Keratinocyte (primary cell): ENCODE data around the gene TMEM74B. TPM values are rescaled to one million over a fixed set of nuclear protein-coding genes. Genes with fewer than 3 reads are reported as not detected.

ENCODE experiments used
- DNase-seq: peaks from one replicate; pipeline ENCODE4 v3.0.0-alpha.2; 2011; ENCODE audit warnings: low read depth, missing footprints, low spot score
- FAIRE-seq: peaks from 2 replicates; lab custom pipeline; 2011; peaks lifted over from hg19 to GRCh38; lab: Jason Lieb, UNC
- H2AFZ ChIP-seq: 2 replicates; pipeline ENCODE4 v1.6.0; 2012; ENCODE audit warnings: low read length, control low read depth, inconsistent platforms; ENCODE audit not compliant: control insufficient read depth
- H3K27ac ChIP-seq: 2 replicates; pipeline ENCODE4 v1.5.1; 2011; ENCODE audit warnings: low read length; ENCODE audit not compliant: control insufficient read depth, insufficient read depth
- H3K27me3 ChIP-seq: 3 replicates; pipeline ENCODE4 v1.6.0; 2011; ENCODE audit warnings: low read length; ENCODE audit not compliant: control insufficient read depth, insufficient read depth; ENCODE audit errors: extremely low read depth
- H3K36me3 ChIP-seq, 2 experiments: 2 replicates in 1 of 2; 3 replicates in 1 of 2; pipeline ENCODE4 v1.5.1; 2011; ENCODE audit warnings: low read length in 2 of 2, mild to moderate bottlenecking in 1 of 2; ENCODE audit not compliant: control insufficient read depth in 2 of 2, insufficient read depth in 2 of 2; ENCODE audit errors: extremely low read depth in 1 of 2
- H3K4me1 ChIP-seq: 3 replicates; pipeline ENCODE4 v1.5.1; 2011; ENCODE audit warnings: low read length; ENCODE audit not compliant: control insufficient read depth, insufficient read depth; ENCODE audit errors: extremely low read depth
- H3K4me2 ChIP-seq: 3 replicates; pipeline ENCODE4 v1.6.0; 2011; ENCODE audit warnings: low read depth, low read length; ENCODE audit not compliant: control insufficient read depth, insufficient read depth; ENCODE audit errors: extremely low read depth
- H3K4me3 ChIP-seq, 3 experiments: fragments of 200-600 bp in 1 of 3; sonication (generic) in 1 of 3; 2 replicates in 2 of 3; 3 replicates in 1 of 3; pipeline ENCODE4 v1.5.1; 2011 to 2016; ENCODE audit warnings: low read length in 3 of 3, mild to moderate bottlenecking in 3 of 3, control low read depth in 2 of 3, inconsistent platforms in 1 of 3, low read depth in 1 of 3, mixed read lengths in 1 of 3, mixed run types in 1 of 3, moderate library complexity in 1 of 3; ENCODE audit not compliant: control insufficient read depth in 2 of 3, insufficient read depth in 2 of 3; ENCODE audit errors: extremely low read depth in 1 of 3
- H3K79me2 ChIP-seq: 2 replicates; pipeline ENCODE4 v1.6.0; 2012; ENCODE audit warnings: low read length; ENCODE audit not compliant: control insufficient read depth, insufficient read depth
- H3K9ac ChIP-seq: 3 replicates; pipeline ENCODE4 v1.6.0; 2011; ENCODE audit warnings: low read length; ENCODE audit not compliant: control insufficient read depth, insufficient read depth; ENCODE audit errors: extremely low read depth
- H3K9me1 ChIP-seq: 3 replicates; pipeline ENCODE4 v1.6.0; 2011; ENCODE audit warnings: low read length; ENCODE audit not compliant: control insufficient read depth, insufficient read depth; ENCODE audit errors: extremely low read depth
- H3K9me3 ChIP-seq: 2 replicates; pipeline ENCODE4 v1.5.1; 2012; ENCODE audit warnings: low read depth, low read length; ENCODE audit not compliant: control insufficient read depth
- H4K20me1 ChIP-seq: 3 replicates; pipeline ENCODE4 v1.6.0; 2011; ENCODE audit warnings: low read length; ENCODE audit not compliant: control insufficient read depth, insufficient read depth; ENCODE audit errors: extremely low read depth
- CTCF ChIP-seq, 3 experiments: IDR thresholded peaks in 1 of 3; conservative IDR thresholded peaks in 1 of 3; optimal IDR thresholded peaks in 1 of 3; 2 replicates in 2 of 3; 3 replicates in 1 of 3; pipeline versions ENCODE3 to v1.5.1; 2011; ENCODE audit warnings: low read length in 3 of 3, mild to moderate bottlenecking in 3 of 3, moderate library complexity in 2 of 3, control low read depth in 1 of 3, inconsistent platforms in 1 of 3; ENCODE audit not compliant: insufficient read depth in 2 of 3; ENCODE audit errors: extremely low read depth in 1 of 3
- EZH2 ChIP-seq: IDR thresholded peaks from one replicate; pipeline ENCODE4 v1.6.1; 2012; ENCODE audit warnings: inconsistent platforms, mild to moderate bottlenecking, low read length, moderate library complexity
- dilution Hi-C: fragments of 300-500 bp; cut with MboI; formaldehyde crosslinking; loops from one replicate; pipeline ENCODE4 v1.7.0; 2020; ENCODE audit warnings: low sequenced_read_pairs; ENCODE audit not compliant: extremely low pct_ligation_motif_present
- polyA plus RNA-seq, 5 experiments: library from polyadenylated mRNA; depleted of rRNA in 3 of 5; stranded (reverse) in 3 of 5; stranded (forward) in 1 of 5; unstranded in 1 of 5; fragments of >200 nt; gene quantifications; 1 replicate in 1 of 5; 2 replicates in 3 of 5; 3 replicates in 1 of 5; pipeline versions ENCODE4 v1.2.1 to v1.2.3, GENCODE V29; 2011 to 2012; ENCODE audit warnings: missing spikeins in 2 of 5, low read depth in 1 of 5, low replicate concordance in 1 of 5

The TMEM74B gene
- polyA plus RNA-seq, 1 donor (not counting 4 experiments of a cell fraction or from before 2014, with no cell fraction given): 0.58 TPM

- Histone ChIP-seq H3K9me1 (no peaks in the 10 kb centered on the region), H3K27ac (no peak overlapping the region), H3K4me2 (no peak overlapping the region), H3K4me1 (no peaks in the 10 kb centered on the region), H3K9ac (no peak overlapping the region), H4K20me1 (no peaks in the 10 kb centered on the region), H3K4me3 (no peak overlapping the region), H3K9me3 (no peaks in the 10 kb centered on the region), H2AFZ (no peak overlapping the region), H3K79me2 (no peaks in the 10 kb centered on the region), H3K36me3 (no peaks in the 10 kb centered on the region), H3K27me3 (peaks cover 5% of the 10 kb centered on the region)
- dilution Hi-C loops: no loop called here
- no peak for DNase-seq
- FAIRE-seq: no peak
- TF ChIP-seq CTCF (optimal IDR thresholded peaks at IDR 0.05 in 1 of 3, IDR thresholded peaks at IDR 0.05 in 1 of 3, conservative IDR thresholded peaks at IDR 0.05 in 1 of 3; ENCODE audit: extremely low read depth in 1 of 3, insufficient read depth in 2 of 3, low read length in 3 of 3): no peak
- no peak for TF ChIP-seq EZH2
These were observed 30.8 kb upstream of the TMEM74B start for GRCh38 chr20:1215386-1216170.

GRCh38 chr20:1214838-1215261 lies 30.1 kb upstream of the TMEM74B start:
- Histone ChIP-seq H3K79me2 (no peaks in the 10 kb centered on the region), H3K9ac (no peak overlapping the region), H3K27me3 (peaks cover 5% of the 10 kb centered on the region), H3K4me2 (no peak overlapping the region), H3K27ac (no peak overlapping the region), H4K20me1 (no peaks in the 10 kb centered on the region), H3K4me1 (no peaks in the 10 kb centered on the region), H3K9me3 (no peaks in the 10 kb centered on the region), H2AFZ (no peak overlapping the region), H3K9me1 (no peaks in the 10 kb centered on the region), H3K36me3 (no peaks in the 10 kb centered on the region), H3K4me3 (no peak overlapping the region)
- TF ChIP-seq CTCF (optimal IDR thresholded peaks at IDR 0.05 in 1 of 3, IDR thresholded peaks at IDR 0.05 in 1 of 3, conservative IDR thresholded peaks at IDR 0.05 in 1 of 3; ENCODE audit: extremely low read depth in 1 of 3, insufficient read depth in 2 of 3, low read length in 3 of 3) (no peak), EZH2 (no peak)
- DNase-seq (no peak), FAIRE-seq (no peak)
- dilution Hi-C loops: no loop called here
